ENCODE measurements around the gene HMGB4. TPM values are rescaled to one million over a fixed set of nuclear protein-coding genes. Genes with fewer than 3 reads are reported as not detected.

The HMGB4 gene
- total and polyA plus RNA-seq, 9 of the 15 experiments (the other 6 are each of a cell fraction or from before 2014, with no cell fraction given) = not detected

DNA sequence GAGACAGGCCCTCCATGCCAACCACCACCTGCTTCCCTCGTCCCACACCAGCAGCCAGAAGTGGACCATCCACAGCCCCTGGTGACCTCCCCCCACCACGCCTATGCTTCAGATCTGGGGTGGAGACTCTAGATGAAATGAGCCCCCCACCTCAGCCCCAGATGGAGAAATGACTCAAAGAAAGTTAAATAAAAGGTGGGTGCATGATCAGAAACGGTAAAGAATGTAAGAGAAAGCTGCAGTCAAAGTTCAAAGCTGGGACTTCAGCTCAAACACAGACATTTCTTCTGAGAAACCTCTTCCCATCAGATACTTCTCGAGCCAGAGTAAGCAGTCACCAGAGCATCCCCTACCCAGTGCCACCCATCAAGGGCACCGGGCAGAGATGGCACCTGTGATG, 43.1 kb upstream of the HMGB4 start:
- no peak for DNase-seq (ENCODE audit: extremely low read depth in 1 of 4, low spot score in 3 of 4)
- Histone ChIP-seq H4K20me1 (replicated peaks; ENCODE audit: control insufficient read depth, insufficient read depth, low read length) (no peaks in the 10 kb centered on the region; the same call in 1 of the 2 replicates), H3K4me3 (no peak overlapping the region), H3K4me1 (replicated peaks in 1 of 2; ENCODE audit: control insufficient read depth in 2 of 2, insufficient read depth in 2 of 2, low read length in 2 of 2) (no peaks in the 10 kb centered on the region), H3K9me1 (ENCODE audit: control insufficient read depth, insufficient read depth, low read length) (no peaks in the 10 kb centered on the region), H3K4me2 (ENCODE audit: insufficient read depth, low read length) (no peak overlapping the region), H3K27ac (ENCODE audit: extremely low read depth, low read depth, low read length) (no peak overlapping the region), H2AFZ (ENCODE audit: low read depth, low read length) (no peak overlapping the region), H3K9me3 (replicated peaks; ENCODE audit: control insufficient read depth, insufficient read depth, low read depth, low read length) (no peaks in the 10 kb centered on the region), H3K9ac (ENCODE audit: insufficient read depth in 1 of 2, low read depth in 2 of 2, low read length in 2 of 2) (no peak overlapping the region), H3K36me3 (ENCODE audit: control insufficient read depth, insufficient read depth, low read length) (no peaks in the 10 kb centered on the region), H3K79me2 (ENCODE audit: control insufficient read depth, insufficient read depth, low read length) (no peaks in the 10 kb centered on the region), H3K27me3 (ENCODE audit: control insufficient read depth in 2 of 2, insufficient read depth in 2 of 2, low read length in 2 of 2) (peaks cover 0 to 6% of the 10 kb centered on the region in 2 experiments; a peak in 2 of 5 replicates)
- in situ Hi-C loops (cut with MboI) = no loop called here
- ATAC-seq = no peak
- intact Hi-C loops (cut with micrococcal nuclease) = no loop called here
- ChIA-PET POLR2A (no interaction called here), CTCF (ENCODE audit: low intra/inter-chr PET ratio) (no interaction called here)
- no peak for FAIRE-seq
- no TSS peak for BruUV-seq (replicated peaks)
- 0% methylated on average over 5 of the region's 5 CpGs for WGBS (ENCODE audit: insufficient coverage, low coverage, missing lambda C conversion rate)
- TF ChIP-seq ZNF408 (CRISPR knock-in tag; IDR thresholded peaks at IDR 0.05; ENCODE audit: low read depth) (no peak), MECOM (CRISPR knock-in tag; IDR thresholded peaks at IDR 0.05) (no peak), TBP (optimal IDR thresholded peaks at IDR 0.05; ENCODE audit: low read depth, low read length) (no peak), ZZZ3 (IDR thresholded peaks at IDR 0.05) (no peak), HNRNPLL (IDR thresholded peaks at IDR 0.05; ENCODE audit: low read depth, low read length, poor library complexity, severe bottlenecking) (no peak), EP400 (IDR thresholded peaks at IDR 0.05) (no peak), ZNF134 (CRISPR knock-in tag; conservative IDR thresholded peaks at IDR 0.05) (no peak), ZNF24 (IDR thresholded peaks at IDR 0.05) (no peak), DMBX1 (CRISPR knock-in tag; IDR thresholded peaks at IDR 0.05; ENCODE audit: borderline replicate concordance) (no peak)
- TF ChIP-seq, protein P1, sequence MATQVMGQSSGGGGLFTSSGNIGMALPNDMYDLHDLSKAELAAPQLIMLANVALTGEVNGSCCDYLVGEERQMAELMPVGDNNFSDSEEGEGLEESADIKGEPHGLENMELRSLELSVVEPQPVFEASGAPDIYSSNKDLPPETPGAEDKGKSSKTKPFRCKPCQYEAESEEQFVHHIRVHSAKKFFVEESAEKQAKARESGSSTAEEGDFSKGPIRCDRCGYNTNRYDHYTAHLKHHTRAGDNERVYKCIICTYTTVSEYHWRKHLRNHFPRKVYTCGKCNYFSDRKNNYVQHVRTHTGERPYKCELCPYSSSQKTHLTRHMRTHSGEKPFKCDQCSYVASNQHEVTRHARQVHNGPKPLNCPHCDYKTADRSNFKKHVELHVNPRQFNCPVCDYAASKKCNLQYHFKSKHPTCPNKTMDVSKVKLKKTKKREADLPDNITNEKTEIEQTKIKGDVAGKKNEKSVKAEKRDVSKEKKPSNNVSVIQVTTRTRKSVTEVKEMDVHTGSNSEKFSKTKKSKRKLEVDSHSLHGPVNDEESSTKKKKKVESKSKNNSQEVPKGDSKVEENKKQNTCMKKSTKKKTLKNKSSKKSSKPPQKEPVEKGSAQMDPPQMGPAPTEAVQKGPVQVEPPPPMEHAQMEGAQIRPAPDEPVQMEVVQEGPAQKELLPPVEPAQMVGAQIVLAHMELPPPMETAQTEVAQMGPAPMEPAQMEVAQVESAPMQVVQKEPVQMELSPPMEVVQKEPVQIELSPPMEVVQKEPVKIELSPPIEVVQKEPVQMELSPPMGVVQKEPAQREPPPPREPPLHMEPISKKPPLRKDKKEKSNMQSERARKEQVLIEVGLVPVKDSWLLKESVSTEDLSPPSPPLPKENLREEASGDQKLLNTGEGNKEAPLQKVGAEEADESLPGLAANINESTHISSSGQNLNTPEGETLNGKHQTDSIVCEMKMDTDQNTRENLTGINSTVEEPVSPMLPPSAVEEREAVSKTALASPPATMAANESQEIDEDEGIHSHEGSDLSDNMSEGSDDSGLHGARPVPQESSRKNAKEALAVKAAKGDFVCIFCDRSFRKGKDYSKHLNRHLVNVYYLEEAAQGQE (IDR thresholded peaks at IDR 0.05; ENCODE audit: borderline replicate concordance) = no peak
- TF ChIP-seq, protein P1 (CRISPR knock-in tag; IDR thresholded peaks at IDR 0.05; ENCODE audit: low read depth) = no peak
- TF ChIP-seq, protein P2, sequence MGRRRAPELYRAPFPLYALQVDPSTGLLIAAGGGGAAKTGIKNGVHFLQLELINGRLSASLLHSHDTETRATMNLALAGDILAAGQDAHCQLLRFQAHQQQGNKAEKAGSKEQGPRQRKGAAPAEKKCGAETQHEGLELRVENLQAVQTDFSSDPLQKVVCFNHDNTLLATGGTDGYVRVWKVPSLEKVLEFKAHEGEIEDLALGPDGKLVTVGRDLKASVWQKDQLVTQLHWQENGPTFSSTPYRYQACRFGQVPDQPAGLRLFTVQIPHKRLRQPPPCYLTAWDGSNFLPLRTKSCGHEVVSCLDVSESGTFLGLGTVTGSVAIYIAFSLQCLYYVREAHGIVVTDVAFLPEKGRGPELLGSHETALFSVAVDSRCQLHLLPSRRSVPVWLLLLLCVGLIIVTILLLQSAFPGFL (CRISPR knock-in tag; IDR thresholded peaks at IDR 0.05) = no peak
- TF ChIP-seq, protein P3, sequence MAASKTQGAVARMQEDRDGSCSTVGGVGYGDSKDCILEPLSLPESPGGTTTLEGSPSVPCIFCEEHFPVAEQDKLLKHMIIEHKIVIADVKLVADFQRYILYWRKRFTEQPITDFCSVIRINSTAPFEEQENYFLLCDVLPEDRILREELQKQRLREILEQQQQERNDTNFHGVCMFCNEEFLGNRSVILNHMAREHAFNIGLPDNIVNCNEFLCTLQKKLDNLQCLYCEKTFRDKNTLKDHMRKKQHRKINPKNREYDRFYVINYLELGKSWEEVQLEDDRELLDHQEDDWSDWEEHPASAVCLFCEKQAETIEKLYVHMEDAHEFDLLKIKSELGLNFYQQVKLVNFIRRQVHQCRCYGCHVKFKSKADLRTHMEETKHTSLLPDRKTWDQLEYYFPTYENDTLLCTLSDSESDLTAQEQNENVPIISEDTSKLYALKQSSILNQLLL (CRISPR knock-in tag; IDR thresholded peaks at IDR 0.05; ENCODE audit: borderline replicate concordance) = no peak

Data from K562 (cell line).